SK-N-SH treated with all-trans-retinoic acid at 6 μM for 48 hours (cell line): ENCODE results near the gene LAGE3.

Experiments used
- ATAC-seq: fragments of 200-7000 bp; cut with Tn5 transposase; 3 replicates; pipeline ENCODE4 v1.9.1; 2020; ENCODE audit warnings: mild to moderate bottlenecking, moderate library complexity
- ARNTL ChIP-seq: fragments of 450-650 bp; formaldehyde crosslinking; IDR thresholded peaks from 2 replicates; pipeline ENCODE4 v1.5.0; 2020; ENCODE audit warnings: low read depth, mild to moderate bottlenecking, moderate library complexity, borderline replicate concordance
- BACH2 ChIP-seq: fragments of 250-450 bp; sonication (Bioruptor Pico); IDR thresholded peaks from 2 replicates; pipeline ENCODE4 v1.9.0; 2021; ENCODE audit warnings: mild to moderate bottlenecking, borderline replicate concordance
- CREB5 ChIP-seq: fragments of 250-450 bp; sonication (Bioruptor Pico); IDR thresholded peaks from 2 replicates; pipeline ENCODE4 v1.5.1; 2020; ENCODE audit warnings: low read depth, mild to moderate bottlenecking, moderate library complexity
- CSDC2 ChIP-seq: fragments of 250-450 bp; sonication (Bioruptor Pico); IDR thresholded peaks from 2 replicates; pipeline ENCODE4 v1.5.0; 2020; ENCODE audit warnings: mild to moderate bottlenecking, moderate library complexity
- ESRRG ChIP-seq: fragments of 250-450 bp; sonication (Bioruptor Pico); IDR thresholded peaks from 2 replicates; pipeline ENCODE4 v1.6.1; 2021; ENCODE audit warnings: mild to moderate bottlenecking
- GLIS3 ChIP-seq: fragments of 250-450 bp; sonication (Bioruptor Pico); IDR thresholded peaks from 2 replicates; pipeline ENCODE4 v1.5.0; 2020; ENCODE audit warnings: mild to moderate bottlenecking, moderate library complexity
- ISL1 ChIP-seq: fragments of 250-450 bp; sonication (Bioruptor Pico); IDR thresholded peaks from 2 replicates; pipeline ENCODE4 v2.1.2; 2022; ENCODE audit warnings: mild to moderate bottlenecking, moderate library complexity
- OSR1 ChIP-seq: fragments of 250-450 bp; sonication (Bioruptor Pico); IDR thresholded peaks from 2 replicates; pipeline ENCODE4 v1.8.0; 2022; ENCODE audit warnings: moderate library complexity, mild to moderate bottlenecking, inconsistent platforms
- PATZ1 ChIP-seq: fragments of 250-450 bp; sonication (Bioruptor Pico); IDR thresholded peaks from 2 replicates; pipeline ENCODE4 v1.8.0; 2020; ENCODE audit warnings: mild to moderate bottlenecking, moderate library complexity, borderline replicate concordance
- POU6F1 ChIP-seq: fragments of 250-450 bp; sonication (Bioruptor Pico); IDR thresholded peaks from 2 replicates; pipeline ENCODE4 v1.8.0; 2021; ENCODE audit warnings: low read depth, mild to moderate bottlenecking, moderate library complexity, borderline replicate concordance
- PPARA ChIP-seq: fragments of 250-450 bp; sonication (Bioruptor Pico); IDR thresholded peaks from 2 replicates; pipeline ENCODE4 v1.5.0; 2020; ENCODE audit warnings: mild to moderate bottlenecking, borderline replicate concordance
- RARB ChIP-seq: fragments of 250-450 bp; sonication (Bioruptor Pico); IDR thresholded peaks from 2 replicates; pipeline ENCODE4 v1.8.0; 2021; ENCODE audit warnings: mild to moderate bottlenecking, moderate library complexity
- TCF4 ChIP-seq: fragments of 250-450 bp; sonication (Bioruptor Pico); IDR thresholded peaks from 2 replicates; pipeline ENCODE4 v1.8.0; 2021; ENCODE audit warnings: mild to moderate bottlenecking, moderate library complexity, borderline replicate concordance
- TSHZ2 ChIP-seq: fragments of 250-450 bp; sonication (Bioruptor Pico); IDR thresholded peaks from 2 replicates; pipeline ENCODE4 v1.5.0; 2020; ENCODE audit warnings: mild to moderate bottlenecking, moderate library complexity
- ZFP3 ChIP-seq: fragments of 250-450 bp; sonication (Bioruptor Pico); IDR thresholded peaks from 2 replicates; pipeline ENCODE4 v1.5.0; 2020; ENCODE audit warnings: mild to moderate bottlenecking, moderate library complexity
- ZNF565 ChIP-seq: fragments of 450-650 bp; formaldehyde crosslinking; conservative IDR thresholded peaks from 2 replicates; pipeline ENCODE4 v1.5.0; 2020; ENCODE audit warnings: low read depth, mild to moderate bottlenecking, moderate library complexity
- ZNF70 ChIP-seq: fragments of 450-650 bp; formaldehyde crosslinking; IDR thresholded peaks from 2 replicates; pipeline ENCODE4 v1.5.0; 2020; ENCODE audit warnings: mild to moderate bottlenecking, moderate library complexity
- ZNF8 ChIP-seq: fragments of 450-650 bp; formaldehyde crosslinking; IDR thresholded peaks from 2 replicates; pipeline ENCODE4 v1.5.0; 2020; ENCODE audit warnings: mild to moderate bottlenecking, moderate library complexity

The LAGE3 gene

GRCh38 chrX:154449618-154450017 lies 29.5 kb downstream of the LAGE3 start (continued):
- TF ChIP-seq POU6F1 (CRISPR knock-in tag) (no peak), ARNTL (CRISPR knock-in tag) (no peak), ZNF70 (CRISPR knock-in tag) (no peak), PPARA (no peak), GLIS3 (CRISPR knock-in tag) (no peak), ESRRG (CRISPR knock-in tag) (no peak), ZNF8 (CRISPR knock-in tag) (no peak), OSR1 (CRISPR knock-in tag) (no peak)
- TF ChIP-seq, all 23 proteins: peak for 0

- TF ChIP-seq ZFP3 (no peak), RARB (CRISPR knock-in tag) (no peak), CSDC2 (CRISPR knock-in tag) (no peak), GLIS3 (CRISPR knock-in tag) (no peak), OSR1 (CRISPR knock-in tag) (no peak), PPARA (no peak), TSHZ2 (CRISPR knock-in tag) (no peak), PATZ1 (CRISPR knock-in tag) (no peak), CREB5 (CRISPR knock-in tag) (no peak), ZNF70 (CRISPR knock-in tag) (no peak), ZNF565 (CRISPR knock-in tag) (no peak), ISL1 (CRISPR knock-in tag) (no peak), ARNTL (CRISPR knock-in tag) (no peak)
- no peak for ATAC-seq
Measured at GRCh38 chrX:154448484-154448883, 30.6 kb downstream of the LAGE3 start.

- ATAC-seq, result no peak
- no peak for TF ChIP-seq GLIS3 (CRISPR knock-in tag)
Measured at GRCh38 chrX:154446430-154446829, 32.7 kb downstream of the LAGE3 start.

- TF ChIP-seq PPARA (no peak), ARNTL (CRISPR knock-in tag) (no peak), RARB (CRISPR knock-in tag) (no peak), ESRRG (CRISPR knock-in tag) (no peak), TCF4 (CRISPR knock-in tag) (no peak), BACH2 (CRISPR knock-in tag) (no peak), POU6F1 (CRISPR knock-in tag) (no peak), CREB5 (CRISPR knock-in tag) (no peak), ZFP3 (no peak), OSR1 (CRISPR knock-in tag) (no peak), GLIS3 (CRISPR knock-in tag) (no peak), ZNF70 (CRISPR knock-in tag) (no peak)
- TF ChIP-seq, all 23 proteins: peak for 0
Measured at GRCh38 chrX:154445776-154446175, 33.3 kb downstream of the LAGE3 start.

More at GRCh38 chrX:154445776-154446175, 33.3 kb downstream of the LAGE3 start:
- no peak for ATAC-seq
